Measurements from ENCODE around the gene ZNF236. TPM values are rescaled to one million over a fixed set of nuclear protein-coding genes. Genes with fewer than 3 reads are reported as not detected.

The ZNF236 gene
- total RNA-seq, 1 donor from 2014 or later, result 13.3 TPM

DNA sequence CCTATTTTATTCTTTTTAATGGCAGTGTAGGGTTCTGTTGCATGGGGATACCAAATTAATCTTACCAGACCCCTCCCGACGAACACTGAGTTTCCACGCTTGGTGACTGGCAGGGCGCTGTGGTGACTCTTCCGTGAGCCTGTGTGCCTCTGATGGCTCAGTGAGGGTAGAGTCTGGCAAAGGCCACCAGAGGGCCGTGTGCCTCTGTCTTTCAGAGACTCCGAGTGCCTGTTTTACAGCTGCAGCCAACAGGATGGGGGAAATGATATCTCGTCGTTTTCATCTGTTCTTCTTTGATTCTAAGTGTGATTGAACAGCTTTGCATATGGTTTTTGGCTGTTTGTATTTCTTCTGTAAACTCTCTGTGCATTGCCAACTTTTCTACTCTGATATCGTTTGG, 99.8 kb downstream of the ZNF236 start:
- H3K9ac ChIP-seq (ENCODE audit: low read length), result no peak overlapping the region
- no peaks in the 10 kb centered on the region for H3K9me3 ChIP-seq (ENCODE audit: insufficient read depth, low read depth, low read length)
- peaks cover 3% of the 10 kb centered on the region for H3K79me2 ChIP-seq (ENCODE audit: insufficient read depth, low read length)
- Mint-ChIP-seq H3K9me3 (ENCODE audit: unreplicated experiment) (no peaks in the 10 kb centered on the region), H3K4me1 (ENCODE audit: low read depth, unreplicated experiment) (no peaks in the 10 kb centered on the region), H3K27me3 (ENCODE audit: low read depth, unreplicated experiment) (no peaks in the 10 kb centered on the region), H3K27ac (ENCODE audit: unreplicated experiment) (no peak overlapping the region), H3K4me3 (ENCODE audit: unreplicated experiment) (no peak overlapping the region), H3K36me3 (ENCODE audit: low read depth, unreplicated experiment) (peaks cover 17% of the 10 kb centered on the region)
- H2AFZ ChIP-seq (ENCODE audit: low read depth, low read length), result no peak overlapping the region
- FAIRE-seq (no peak), DNase-seq (ENCODE audit: low read depth) (peak; percentile 8)
- TF ChIP-seq, protein P1, sequence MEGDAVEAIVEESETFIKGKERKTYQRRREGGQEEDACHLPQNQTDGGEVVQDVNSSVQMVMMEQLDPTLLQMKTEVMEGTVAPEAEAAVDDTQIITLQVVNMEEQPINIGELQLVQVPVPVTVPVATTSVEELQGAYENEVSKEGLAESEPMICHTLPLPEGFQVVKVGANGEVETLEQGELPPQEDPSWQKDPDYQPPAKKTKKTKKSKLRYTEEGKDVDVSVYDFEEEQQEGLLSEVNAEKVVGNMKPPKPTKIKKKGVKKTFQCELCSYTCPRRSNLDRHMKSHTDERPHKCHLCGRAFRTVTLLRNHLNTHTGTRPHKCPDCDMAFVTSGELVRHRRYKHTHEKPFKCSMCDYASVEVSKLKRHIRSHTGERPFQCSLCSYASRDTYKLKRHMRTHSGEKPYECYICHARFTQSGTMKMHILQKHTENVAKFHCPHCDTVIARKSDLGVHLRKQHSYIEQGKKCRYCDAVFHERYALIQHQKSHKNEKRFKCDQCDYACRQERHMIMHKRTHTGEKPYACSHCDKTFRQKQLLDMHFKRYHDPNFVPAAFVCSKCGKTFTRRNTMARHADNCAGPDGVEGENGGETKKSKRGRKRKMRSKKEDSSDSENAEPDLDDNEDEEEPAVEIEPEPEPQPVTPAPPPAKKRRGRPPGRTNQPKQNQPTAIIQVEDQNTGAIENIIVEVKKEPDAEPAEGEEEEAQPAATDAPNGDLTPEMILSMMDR (IDR thresholded peaks at IDR 0.05; ENCODE audit: insufficient read depth, low read depth, low read length), result peak; percentile 64
- no peak for TF ChIP-seq EZH2 (IDR thresholded peaks at IDR 0.05; ENCODE audit: insufficient read depth, low read length)
- no peaks in the 10 kb centered on the region for H3K4me1 ChIP-seq (ENCODE audit: insufficient read depth, low read length)
- H3K4me3 ChIP-seq (ENCODE audit: insufficient read depth, low read depth, low read length), result no peak overlapping the region
- no peak overlapping the region for H3K4me2 ChIP-seq (ENCODE audit: low read length)
- no peaks in the 10 kb centered on the region for H3K27me3 ChIP-seq (ENCODE audit: insufficient read depth, low read length)
- no peak overlapping the region for H3K27ac ChIP-seq (ENCODE audit: low read depth, low read length)
- peaks cover 9% of the 10 kb centered on the region for H4K20me1 ChIP-seq (ENCODE audit: insufficient read depth, low read length)
- peaks cover 4% of the 10 kb centered on the region for H3K36me3 ChIP-seq (ENCODE audit: insufficient read depth, low read length)

DNA sequence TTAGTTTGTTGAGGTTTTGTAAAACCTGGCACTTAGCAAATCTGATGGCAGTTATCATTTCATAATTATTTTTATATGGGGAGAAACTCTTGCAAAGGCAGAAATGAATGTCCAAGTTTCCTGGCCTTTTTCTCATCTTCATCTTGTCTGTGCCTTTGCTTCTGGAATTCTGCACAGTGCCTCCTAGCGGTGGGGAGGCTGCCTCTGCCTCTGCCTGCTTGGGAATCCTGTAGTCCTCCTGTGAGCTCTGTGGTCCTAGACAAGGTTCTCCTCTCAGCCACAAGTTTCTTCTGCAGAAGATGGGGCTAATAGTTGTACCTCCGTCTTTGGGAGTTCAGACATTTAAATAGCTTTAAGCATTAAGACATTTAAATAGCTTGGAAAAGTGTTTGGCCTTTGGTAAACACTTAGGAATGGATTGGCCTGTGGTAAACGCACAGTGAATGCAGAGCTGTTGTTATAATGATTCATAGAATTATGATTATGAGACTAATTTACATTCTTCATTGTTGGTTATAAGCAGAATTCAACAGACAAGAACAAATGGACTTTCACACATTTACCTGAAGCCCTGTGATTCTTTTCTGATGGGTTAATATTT, 101.2 kb downstream of the ZNF236 start:
- FAIRE-seq (no peak), DNase-seq (ENCODE audit: low read depth) (no peak)
- H3K79me2 ChIP-seq (ENCODE audit: insufficient read depth, low read length), result peaks cover 3% of the 10 kb centered on the region
- no peaks in the 10 kb centered on the region for H3K4me1 Mint-ChIP-seq (ENCODE audit: low read depth, unreplicated experiment)
- H3K27me3 ChIP-seq (ENCODE audit: insufficient read depth, low read length), result no peaks in the 10 kb centered on the region
- no peak overlapping the region for H3K4me3 ChIP-seq (ENCODE audit: insufficient read depth, low read depth, low read length)
- no peaks in the 10 kb centered on the region for H3K4me1 ChIP-seq (ENCODE audit: insufficient read depth, low read length)
- peaks cover 17% of the 10 kb centered on the region for H3K36me3 Mint-ChIP-seq (ENCODE audit: low read depth, unreplicated experiment)
- H4K20me1 ChIP-seq (ENCODE audit: insufficient read depth, low read length), result peaks cover 9% of the 10 kb centered on the region
- no peak overlapping the region for H3K27ac Mint-ChIP-seq (ENCODE audit: unreplicated experiment)
- H3K27me3 Mint-ChIP-seq (ENCODE audit: low read depth, unreplicated experiment), result no peaks in the 10 kb centered on the region
- no peak overlapping the region for H3K4me2 ChIP-seq (ENCODE audit: low read length)
- no peak overlapping the region for H3K4me3 Mint-ChIP-seq (ENCODE audit: unreplicated experiment)
- no peaks in the 10 kb centered on the region for H3K9me3 Mint-ChIP-seq (ENCODE audit: unreplicated experiment)
- H3K36me3 ChIP-seq (ENCODE audit: insufficient read depth, low read length), result peaks cover 2% of the 10 kb centered on the region
- H3K9me3 ChIP-seq (ENCODE audit: insufficient read depth, low read depth, low read length), result no peaks in the 10 kb centered on the region
- TF ChIP-seq, protein P1 (IDR thresholded peaks at IDR 0.05; ENCODE audit: insufficient read depth, low read depth, low read length), result peak; percentile 54
- TF ChIP-seq EZH2 (IDR thresholded peaks at IDR 0.05; ENCODE audit: insufficient read depth, low read length), result no peak
- H2AFZ ChIP-seq (ENCODE audit: low read depth, low read length), result no peak overlapping the region
- H3K9ac ChIP-seq (ENCODE audit: low read length), result no peak overlapping the region
- no peak overlapping the region for H3K27ac ChIP-seq (ENCODE audit: low read depth, low read length)

DNA sequence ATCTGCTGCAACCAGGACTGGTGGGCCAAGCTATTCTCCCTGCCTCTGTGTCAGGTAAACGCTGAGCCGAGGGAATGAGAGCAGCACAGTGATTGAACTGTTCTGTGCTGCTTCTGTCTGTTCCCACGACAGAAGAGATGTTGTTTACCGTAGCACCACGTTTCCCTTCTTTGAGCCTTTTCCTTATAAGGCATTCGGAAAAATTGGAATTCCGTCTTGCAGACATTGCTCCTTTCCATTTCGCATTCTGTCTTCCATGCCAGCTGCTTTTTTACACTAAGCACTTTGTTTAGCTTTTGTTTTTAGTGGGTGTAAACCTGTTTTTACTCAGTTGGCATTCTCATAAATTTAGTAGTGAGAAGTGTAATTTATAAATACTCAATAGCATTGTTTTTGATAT, 103.1 kb downstream of the ZNF236 start:
- Histone ChIP-seq H3K79me2 (ENCODE audit: insufficient read depth, low read length) (peaks cover 3% of the 10 kb centered on the region), H3K9ac (ENCODE audit: low read length) (no peak overlapping the region), H3K4me1 (ENCODE audit: insufficient read depth, low read length) (no peaks in the 10 kb centered on the region), H3K4me2 (ENCODE audit: low read length) (no peak overlapping the region), H3K27me3 (ENCODE audit: insufficient read depth, low read length) (no peaks in the 10 kb centered on the region), H3K36me3 (ENCODE audit: insufficient read depth, low read length) (peaks cover 8% of the 10 kb centered on the region), H3K9me3 (ENCODE audit: insufficient read depth, low read depth, low read length) (no peaks in the 10 kb centered on the region), H3K27ac (ENCODE audit: low read depth, low read length) (no peak overlapping the region), H2AFZ (ENCODE audit: low read depth, low read length) (no peak overlapping the region), H4K20me1 (ENCODE audit: insufficient read depth, low read length) (peaks cover 9% of the 10 kb centered on the region), H3K4me3 (ENCODE audit: insufficient read depth, low read depth, low read length) (no peak overlapping the region)
- Mint-ChIP-seq H3K27ac (ENCODE audit: unreplicated experiment) (no peak overlapping the region), H3K27me3 (ENCODE audit: low read depth, unreplicated experiment) (no peaks in the 10 kb centered on the region), H3K4me1 (ENCODE audit: low read depth, unreplicated experiment) (no peaks in the 10 kb centered on the region), H3K36me3 (ENCODE audit: low read depth, unreplicated experiment) (peaks cover 14% of the 10 kb centered on the region), H3K9me3 (ENCODE audit: unreplicated experiment) (no peaks in the 10 kb centered on the region), H3K4me3 (ENCODE audit: unreplicated experiment) (no peak overlapping the region)
- TF ChIP-seq, protein P1 (IDR thresholded peaks at IDR 0.05; ENCODE audit: insufficient read depth, low read depth, low read length), result no peak
- no peak for TF ChIP-seq EZH2 (IDR thresholded peaks at IDR 0.05; ENCODE audit: insufficient read depth, low read length)
- DNase-seq (ENCODE audit: low read depth), result no peak
- no peak for FAIRE-seq
